ENCODE results near the gene C12orf43.

- no peak for TF ChIP-seq TCF4 (CRISPR knock-in tag; IDR thresholded peaks at IDR 0.05; ENCODE audit: borderline replicate concordance)
- no peak for TF ChIP-seq ZFP30 (CRISPR knock-in tag; IDR thresholded peaks at IDR 0.05)
- TF ChIP-seq ISL1 (CRISPR knock-in tag; IDR thresholded peaks at IDR 0.05) = no peak
- TF ChIP-seq ZC3H10 (CRISPR knock-in tag; IDR thresholded peaks at IDR 0.05) = no peak
- no peak for TF ChIP-seq RARB (CRISPR knock-in tag; IDR thresholded peaks at IDR 0.05)
- TF ChIP-seq ZNF70 (CRISPR knock-in tag; IDR thresholded peaks at IDR 0.05) = no peak
- no peak for TF ChIP-seq ESRRG (CRISPR knock-in tag; IDR thresholded peaks at IDR 0.05)
- TF ChIP-seq PATZ1 (CRISPR knock-in tag; IDR thresholded peaks at IDR 0.05; ENCODE audit: borderline replicate concordance) = no peak
- TF ChIP-seq ZNF565 (CRISPR knock-in tag; conservative IDR thresholded peaks at IDR 0.05; ENCODE audit: low read depth) = no peak
- no peak for TF ChIP-seq ZNF8 (CRISPR knock-in tag; IDR thresholded peaks at IDR 0.05)
- no peak for TF ChIP-seq CSDC2 (CRISPR knock-in tag; IDR thresholded peaks at IDR 0.05)
These were observed 18.8 kb downstream of the C12orf43 start for GRCh38 chr12:120997448-120997847.

Data from SK-N-SH treated with all-trans-retinoic acid at 6 μM for 48 hours (cell line).